Stimulated activated CD8-positive, alpha-beta memory T cell treated with anti-CD3 and anti-CD28 coated beads, Interleukin-7, amount 100 ng/mL, for 48 hours (primary cell): Measurements from ENCODE around the gene TMC8.

Experiments
- DNase-seq, 2 donors: peaks; one replicate each; pipeline ENCODE4 v3.0.0-alpha.2; 2020; ENCODE audit warnings: low read depth in 1 of 2; ENCODE audit errors: extremely low read depth in 1 of 2

The TMC8 gene

GRCh38 chr17:78123258-78123929, 7.2 kb upstream of the TMC8 start:
- no peak for DNase-seq

DNA sequence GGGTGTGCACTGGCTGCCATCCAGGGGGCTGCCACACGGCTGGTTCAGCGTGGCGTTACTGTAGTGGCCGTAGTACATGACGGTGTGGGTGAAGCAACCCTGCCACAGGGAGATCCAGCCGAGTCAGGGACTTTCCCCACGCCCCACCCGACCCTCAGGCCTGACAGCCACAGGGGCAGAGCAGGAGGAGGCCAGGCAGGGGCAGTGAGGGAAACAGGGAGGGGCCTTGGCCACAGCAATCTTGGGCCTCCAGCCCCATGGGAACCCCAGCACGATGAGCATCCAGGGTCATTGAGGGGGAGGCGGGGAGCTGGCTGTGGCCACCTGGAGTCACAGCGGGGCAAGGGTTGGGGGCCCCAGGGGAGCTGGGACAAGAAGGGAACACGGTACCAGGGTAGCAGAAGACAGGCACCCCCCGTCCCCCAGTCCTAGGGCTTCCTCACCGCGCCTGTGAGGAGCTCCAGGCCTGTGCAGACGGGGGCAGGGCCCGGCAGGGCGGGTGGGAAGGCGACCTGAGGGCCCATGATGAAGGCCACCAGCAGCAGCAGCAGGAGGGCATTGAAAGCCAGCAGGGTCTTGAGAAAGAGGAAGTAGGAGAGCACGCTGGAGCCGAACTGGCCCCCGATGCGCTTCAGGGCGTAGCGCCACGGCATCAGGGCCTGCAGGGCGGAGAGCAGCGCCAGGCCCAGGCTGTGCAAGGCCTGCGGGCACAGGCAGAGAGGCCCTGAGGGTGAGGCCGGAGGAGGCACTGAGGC, 6.3 kb upstream of the TMC8 start:
- no peak for DNase-seq

DNA sequence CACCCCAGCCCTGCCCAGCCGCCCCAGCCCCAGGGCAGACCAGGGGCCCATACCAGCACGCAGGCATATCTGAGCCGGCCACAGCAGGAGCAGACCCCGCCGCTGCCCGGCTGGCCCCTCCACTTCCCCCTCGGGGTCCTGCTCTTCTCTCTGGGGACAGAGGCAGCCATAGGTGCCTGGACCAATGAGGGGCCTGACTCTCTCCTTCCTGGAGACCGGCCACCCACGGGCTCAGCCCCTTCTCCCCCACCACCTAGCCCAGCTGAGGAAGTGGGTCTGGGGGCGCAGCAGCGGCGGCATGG, 5.8 kb upstream of the TMC8 start:
- DNase-seq: no peak

DNA sequence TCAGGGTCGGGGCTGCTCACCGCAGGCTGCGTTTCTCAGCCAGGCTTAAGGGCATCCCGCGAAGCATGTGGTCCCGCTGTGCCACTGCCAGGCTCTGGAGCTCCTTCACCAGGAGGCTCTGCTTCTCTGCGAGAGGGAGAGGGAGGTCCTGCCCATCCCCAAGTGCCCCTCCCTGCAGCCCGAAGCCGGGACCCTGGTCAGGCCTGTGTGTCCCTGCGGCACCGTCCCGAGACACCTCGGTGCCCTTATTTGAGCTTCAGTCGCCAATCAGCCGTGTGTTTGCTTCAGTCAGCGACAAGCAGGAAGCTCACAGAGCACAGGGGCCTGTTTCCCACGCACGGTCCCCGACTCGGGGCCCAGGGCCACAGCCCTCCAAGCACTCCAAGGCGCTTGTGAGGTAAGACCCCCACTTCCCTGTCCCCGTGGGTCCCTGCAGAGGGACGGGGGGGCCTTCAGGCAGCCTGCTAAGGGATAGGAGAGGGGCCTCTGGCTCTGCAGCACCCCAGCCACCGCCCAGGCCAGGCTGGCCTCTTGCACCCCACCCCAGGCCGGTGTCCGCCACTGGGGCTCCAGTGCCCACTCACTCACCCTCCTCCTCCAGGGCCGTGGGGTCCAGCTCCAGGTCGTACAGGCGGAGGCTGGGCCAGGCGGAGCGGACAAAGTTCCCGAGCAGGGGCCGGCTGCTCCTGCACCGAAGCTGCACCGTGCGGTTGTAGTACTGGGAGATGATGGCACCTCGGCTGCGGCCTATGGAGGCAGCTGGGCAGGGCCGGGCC, 5.2 kb upstream of the TMC8 start:
- DNase-seq: no peak

GRCh38 chr17:78125976-78126894, 4.3 kb upstream of the TMC8 start:
- no peak for DNase-seq

DNA sequence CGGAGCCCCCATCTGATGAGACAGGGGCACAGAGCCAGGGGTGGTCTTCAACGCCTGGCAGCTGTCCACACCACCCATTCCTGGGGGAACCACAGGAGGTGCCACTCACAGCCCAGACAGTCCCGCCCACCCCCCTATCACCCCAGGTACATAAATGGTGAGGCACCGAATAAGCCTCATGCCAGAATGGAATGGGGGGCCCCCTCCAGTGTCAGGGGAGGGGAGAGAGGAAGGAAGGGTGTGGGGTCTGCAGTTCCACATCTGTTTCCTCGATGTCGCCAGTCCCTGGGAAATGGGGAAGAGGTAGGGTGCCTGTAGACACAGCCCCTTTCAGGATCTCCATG, 3.7 kb upstream of the TMC8 start:
- DNase-seq: no peak

DNA sequence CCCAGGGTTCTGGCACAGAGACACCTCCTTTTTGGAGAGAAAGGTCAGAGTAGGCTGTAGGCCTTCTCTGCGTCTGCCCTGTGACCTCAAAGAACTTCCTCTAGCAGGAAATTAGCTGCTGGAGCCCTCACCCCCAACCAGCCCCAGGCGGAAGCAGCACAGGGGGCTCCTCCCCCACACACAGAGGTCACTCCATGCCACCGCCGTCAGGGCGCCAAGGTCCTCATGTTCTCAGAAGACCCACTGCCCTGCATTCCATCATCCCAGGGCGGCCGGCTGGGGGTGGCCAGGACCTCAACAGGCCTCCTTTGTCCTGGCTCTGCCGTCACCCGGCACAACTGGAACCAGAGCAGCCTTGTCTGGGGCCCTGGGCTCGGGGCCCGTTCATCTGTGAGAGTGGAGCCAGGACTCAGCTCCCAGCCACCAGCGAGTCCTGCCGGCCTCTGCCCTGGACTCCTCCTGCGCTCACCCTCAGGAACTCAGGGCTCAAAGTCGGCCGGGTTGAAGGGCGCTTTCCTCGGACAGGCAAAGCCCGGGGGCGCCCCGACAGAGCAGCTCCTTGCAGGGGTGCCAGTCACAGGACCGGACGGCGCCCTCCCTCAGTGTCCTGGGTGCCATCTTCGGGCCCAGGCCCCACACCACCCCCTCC, 3.2 kb upstream of the TMC8 start:
- DNase-seq: peak in 1 of 2 donors; percentile 61

DNA sequence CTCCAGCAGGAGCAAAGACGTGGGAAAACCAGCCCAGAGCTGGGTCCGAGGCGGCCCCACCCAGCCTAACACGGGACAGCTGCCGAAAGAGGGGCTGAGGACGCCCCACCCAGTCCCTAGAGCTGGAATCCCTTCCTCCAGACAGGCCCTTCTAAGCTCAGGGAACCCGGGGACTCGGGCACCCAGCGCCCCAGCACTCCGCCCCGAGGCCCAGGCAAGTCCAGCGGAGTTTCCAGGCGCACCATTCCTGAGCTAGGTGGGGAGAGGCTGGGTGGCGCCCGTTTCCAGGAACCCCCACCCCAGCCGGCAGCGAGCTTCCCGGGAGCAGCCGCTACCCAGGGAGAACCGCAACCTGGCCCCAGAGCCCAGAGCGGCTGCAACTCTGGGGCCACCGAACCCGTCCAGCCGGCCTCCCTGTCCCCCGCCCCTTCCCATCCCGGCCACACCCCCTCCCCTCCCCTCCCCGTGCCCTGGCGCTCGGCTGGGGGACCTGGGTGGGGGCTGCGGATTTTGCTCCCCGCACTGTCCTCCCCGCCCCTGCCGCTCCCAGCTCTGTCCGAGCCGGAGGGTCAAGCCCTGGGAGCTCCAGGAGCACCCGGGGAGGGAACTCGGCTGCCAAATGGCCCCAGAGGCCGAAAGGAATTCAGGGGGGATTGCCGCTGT, 2.6 kb upstream of the TMC8 start:
- DNase-seq: no peak

DNA sequence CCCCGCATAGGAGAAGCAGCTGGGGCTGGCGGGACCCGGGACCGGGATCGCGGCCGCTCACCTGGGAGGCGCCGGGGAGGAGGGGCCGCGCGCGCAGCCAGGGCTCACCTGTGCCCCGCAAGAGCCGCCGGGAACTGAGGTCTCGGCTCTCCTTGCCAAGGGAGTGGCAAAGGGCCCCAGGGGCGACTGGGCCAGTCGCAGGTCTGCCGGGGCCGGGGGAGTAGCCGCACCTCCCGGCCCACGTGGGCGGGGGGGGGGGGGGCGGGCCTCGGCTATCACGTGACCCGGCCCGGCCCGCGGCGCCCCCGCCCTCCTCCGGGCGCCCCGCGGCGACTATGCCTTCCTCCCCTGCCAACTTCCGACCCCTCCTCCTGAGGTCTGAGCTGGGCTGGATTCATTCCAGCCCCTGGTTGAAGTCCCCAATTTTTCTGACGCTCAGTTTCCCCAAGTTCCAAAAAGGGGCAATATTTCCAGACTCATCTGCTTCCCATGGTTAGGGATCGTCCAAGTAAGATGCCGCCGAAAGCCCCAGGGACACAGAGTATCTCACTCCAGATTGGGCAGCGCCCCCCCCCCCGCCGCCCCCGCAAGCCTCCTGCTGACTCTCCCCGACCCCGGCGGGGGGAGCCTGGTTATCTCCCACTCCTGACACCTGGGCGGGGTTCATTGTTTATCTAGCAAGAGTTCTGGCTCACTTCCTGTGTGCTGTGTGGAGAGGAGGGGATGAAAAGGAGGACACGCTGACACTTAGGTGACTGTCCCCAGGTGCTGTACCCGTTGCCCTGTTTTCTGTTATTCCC, 1.8 kb upstream of the TMC8 start, which contains the start of gene TMC6:
TMC6 (minus strand) TSS at position 205 of the 800 bp plus-strand sequence. CDS start 1,923 bp downstream, outside the sequence.
- DNase-seq: peak in 1 of 2 donors; percentile 56

DNA sequence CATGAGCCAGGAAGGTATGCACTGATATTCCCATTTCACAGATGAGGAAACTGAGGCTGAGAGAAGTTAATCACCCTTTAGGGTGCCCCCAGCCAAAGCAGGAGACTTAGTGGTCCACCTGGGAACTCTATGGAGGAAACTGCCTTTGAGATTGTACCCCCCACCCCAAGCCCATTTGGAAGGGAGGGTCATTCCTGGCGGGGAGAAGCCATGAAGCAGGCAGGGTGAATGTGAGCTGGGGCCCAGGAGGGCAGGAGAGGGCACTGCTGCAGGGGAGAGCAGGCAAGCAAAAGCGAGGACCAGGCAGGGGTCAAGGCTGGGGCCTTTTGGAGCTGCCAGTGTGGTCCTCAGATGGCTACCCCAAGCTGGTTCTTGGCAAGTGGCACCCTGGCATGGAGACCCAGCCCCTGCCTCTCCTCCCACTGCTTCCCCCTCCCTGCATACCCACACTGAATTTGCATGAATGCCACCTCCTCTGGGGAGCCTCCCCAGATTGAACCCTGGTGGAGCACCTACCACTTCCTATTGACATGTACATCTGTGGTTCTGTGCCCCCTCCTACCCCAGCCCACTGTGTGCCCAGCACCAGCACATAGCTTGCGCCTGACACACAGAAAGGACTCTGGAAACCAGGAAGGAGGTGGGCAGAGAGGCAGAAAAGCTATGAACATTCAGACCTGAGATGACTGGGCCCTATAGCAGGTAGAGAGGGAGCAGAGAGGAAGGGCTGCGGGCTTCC, 1.1 kb upstream of the TMC8 start:
- DNase-seq: no peak

GRCh38 chr17:78130090-78130436, 508 bp upstream of the TMC8 start:
- DNase-seq: no peak

- no peak for DNase-seq
Measured at GRCh38 chr17:78131172-78132083, 857 bp downstream of the TMC8 start.

- peak in 1 of 2 donors; percentile 71 for DNase-seq
Measured at GRCh38 chr17:78132084-78132676, 1.6 kb downstream of the TMC8 start.

DNA sequence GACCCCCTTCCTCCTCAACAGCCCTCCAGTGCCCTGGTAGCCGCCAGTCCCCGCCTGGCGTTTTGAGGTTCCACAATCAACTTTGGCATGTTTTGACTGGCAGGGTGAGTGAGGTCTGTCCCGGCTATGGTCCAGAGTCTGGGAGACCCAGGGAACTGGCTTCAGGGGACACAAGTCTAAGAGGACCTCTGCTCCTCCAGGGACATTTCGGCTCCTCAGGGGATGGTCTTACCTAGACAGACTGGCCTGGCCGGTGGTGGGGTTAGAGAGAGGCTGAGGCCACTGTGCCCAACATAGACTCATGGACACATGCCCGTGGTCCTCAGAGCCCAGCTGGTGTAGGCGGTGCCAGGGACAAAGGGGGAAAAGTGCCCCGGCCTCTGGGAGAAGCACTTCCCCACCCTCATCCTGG, 2.2 kb downstream of the TMC8 start:
- no peak for DNase-seq

DNA sequence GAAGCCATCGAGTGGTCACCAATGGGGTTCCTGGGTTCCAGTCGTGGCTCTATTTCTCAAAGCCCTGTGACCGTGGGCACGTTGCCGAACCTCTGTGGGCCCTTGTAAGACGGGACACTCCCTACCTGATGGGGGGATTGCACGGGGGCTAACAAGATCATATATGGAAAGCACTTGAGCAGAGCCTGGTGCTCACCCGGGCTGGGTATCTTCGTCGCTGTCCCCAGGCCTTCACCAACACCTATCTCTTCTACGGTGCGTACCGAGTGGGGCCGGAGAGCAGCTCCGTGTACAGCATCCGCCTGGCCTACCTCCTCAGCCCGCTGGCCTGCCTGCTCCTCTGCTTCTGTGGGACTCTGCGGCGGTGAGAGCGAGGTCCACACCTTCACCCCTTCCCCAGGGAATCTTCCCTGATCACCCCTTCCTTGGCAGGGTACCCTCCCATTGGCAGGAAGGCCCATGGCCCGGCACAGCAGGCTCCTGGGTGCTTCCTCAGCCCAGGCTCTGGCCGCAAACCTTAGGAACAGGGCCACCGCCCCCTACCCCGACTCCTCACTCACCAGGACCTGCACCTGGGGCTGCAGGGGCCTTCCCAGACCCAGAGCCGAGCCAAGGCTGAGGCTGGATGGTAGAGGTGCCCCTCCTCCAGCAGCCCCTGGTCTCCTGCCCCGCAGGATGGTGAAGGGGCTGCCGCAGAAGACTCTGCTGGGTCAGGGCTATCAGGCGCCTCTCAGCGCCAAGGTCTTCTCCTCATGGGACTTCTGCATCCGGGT, 2.8 kb downstream of the TMC8 start:
- DNase-seq: no peak
